AG04449 (cell line): ENCODE measurements around the gene FCAMR.

Experiments used
- CTCF ChIA-PET: fragments of 350-600 bp; formaldehyde crosslinking; extraction: SDS; loops from one replicate; lab custom pipeline; 2021; ENCODE audit warnings: antibody characterized with exemption; lab: Yijun Ruan, JAX
- POLR2A ChIA-PET: fragments of 400-600, 350-600 bp; formaldehyde crosslinking; extraction: SDS; loops from one replicate; lab custom pipeline; 2020; ENCODE audit warnings: antibody characterized with exemption, inconsistent platforms; lab: Yijun Ruan, JAX
- DNase-seq: peaks from one replicate; pipeline ENCODE4 v3.0.0-alpha.2; 2010; ENCODE audit warnings: low read depth, low spot score
- H3K4me3 ChIP-seq: 2 replicates; pipeline ENCODE4 v1.5.1; 2011; ENCODE audit warnings: low read depth, mild to moderate bottlenecking, control low read depth, low read length
- CTCF ChIP-seq: IDR thresholded peaks from one replicate; pipeline ENCODE4 v1.5.1; 2011; ENCODE audit warnings: mild to moderate bottlenecking, moderate library complexity, low read length, control low read depth, inconsistent platforms; ENCODE audit not compliant: insufficient read depth; ENCODE audit errors: missing control alignments

Gene FCAMR

GRCh38 chr1:206945779-206946178 lies 24.5 kb downstream of the FCAMR start:
- POLR2A ChIA-PET, result no interaction called here
- DNase-seq, result no peak
- H3K4me3 ChIP-seq, result no peak overlapping the region
- CTCF ChIA-PET, result interaction anchor here (1.1 to 4.9 kb wide), 7 partner anchors 10 to 37 kb away, joined by 3 to 22 read pairs (median 4); no protein-coding TSS in a partner anchor
- TF ChIP-seq CTCF, result no peak

- ChIA-PET POLR2A (no interaction called here), CTCF (interaction anchor here (1.3 to 4.9 kb wide), 3 partner anchors 9 to 33 kb away, joined by 3 to 22 read pairs (median 8); no protein-coding TSS in a partner anchor)
- no peak overlapping the region for H3K4me3 ChIP-seq
- no peak for DNase-seq
- TF ChIP-seq CTCF, result no peak
Observed at GRCh38 chr1:206944703-206945102, 25.6 kb downstream of the FCAMR start.

- TF ChIP-seq CTCF, result no peak
- CTCF ChIA-PET, result interaction anchor here (1.0 to 1.5 kb wide), 2 partner anchors 40 to 139 kb away, joined by 3 to 5 read pairs; no protein-coding TSS in a partner anchor
- no peak overlapping the region for H3K4me3 ChIP-seq
- POLR2A ChIA-PET, result no interaction called here
- no peak for DNase-seq
Observed at GRCh38 chr1:206941766-206942418, 28.4 kb downstream of the FCAMR start.

GRCh38 chr1:206940588-206940936 lies 29.7 kb downstream of the FCAMR start:
- no peak for DNase-seq
- CTCF ChIA-PET, result interaction anchor here (0.6 to 1.5 kb wide), 3 partner anchors 9 to 41 kb away, joined by 3 to 5 read pairs (median 3); no protein-coding TSS in a partner anchor
- H3K4me3 ChIP-seq, result no peak overlapping the region
- no peak for TF ChIP-seq CTCF
- POLR2A ChIA-PET, result no interaction called here

GRCh38 chr1:206939841-206940587 lies 30.2 kb downstream of the FCAMR start:
- no peak for TF ChIP-seq CTCF
- no peak overlapping the region for H3K4me3 ChIP-seq
- DNase-seq, result no peak
- ChIA-PET CTCF (interaction anchor here (0.6 to 1.1 kb wide), 3 partner anchors 8 to 123 kb away, joined by 3 read pairs; no protein-coding TSS in a partner anchor), POLR2A (no interaction called here)

DNA sequence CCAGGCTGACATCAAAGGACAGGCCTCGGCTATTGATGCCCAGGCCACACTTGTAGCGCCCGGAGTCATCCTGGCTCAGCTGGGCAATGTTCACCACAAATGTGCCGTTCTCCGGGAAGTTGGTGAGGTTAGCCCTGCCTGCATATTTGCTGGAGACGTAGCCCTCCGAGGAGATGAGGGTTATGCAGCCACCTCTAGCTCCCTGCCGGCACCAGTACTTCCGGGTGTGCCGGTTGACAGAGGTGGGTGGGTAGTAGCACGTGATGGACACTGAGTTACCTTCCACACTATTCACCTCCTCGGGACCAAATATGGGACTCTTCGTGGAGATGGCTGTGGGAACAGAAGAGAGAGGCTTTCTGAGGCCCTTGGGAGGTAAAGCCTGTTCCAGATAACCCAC lies 31.1 kb downstream of the FCAMR start:
- no peak for DNase-seq
- ChIA-PET CTCF (interaction anchor here (0.9 to 1.3 kb wide), 4 partner anchors 27 to 122 kb away, joined by 3 to 7 read pairs (median 4); no protein-coding TSS in a partner anchor), POLR2A (no interaction called here)
- no peak for TF ChIP-seq CTCF
- no peak overlapping the region for H3K4me3 ChIP-seq
